Stimulated activated CD4-positive, alpha-beta T cell treated with anti-CD3 and anti-CD28 coated beads, Interleukin-12 subunit alpha, Interleukin-12 subunit beta, amount 100 ng/mL, for 24 hours (primary cell): ENCODE measurements around the gene NOCT.
"Not testable (repeated sequence)": the region's sequence is repeated elsewhere in the genome, so short reads cannot be mapped to it uniquely, and the experiment has no call there.

ENCODE experiments used
- DNase-seq, 2 experiments: peaks; one replicate each; pipeline ENCODE4 v3.0.0-alpha.2; 2020; ENCODE audit warnings: low read depth in 2 of 2

The NOCT gene

GRCh38 chr4:139015269-139015947 lies at the start of gene NOCT:
TSS of gene NOCT (plus strand) at chr4:139015781. CDS start at chr4:139015982, 201 bp downstream.
- DNase-seq: peak; percentile 91

GRCh38 chr4:138967313-138967712 lies 48.3 kb upstream of the NOCT start:
- DNase-seq: no peak

- no peak for DNase-seq
Observed at GRCh38 chr4:138972956-138973801, 42.4 kb upstream of the NOCT start.

GRCh38 chr4:138975225-138975624 lies 40.4 kb upstream of the NOCT start:
- no peak for DNase-seq

- DNase-seq: no peak
Observed at GRCh38 chr4:138976526-138976925, 39.1 kb upstream of the NOCT start.

- DNase-seq: no peak
Observed at GRCh38 chr4:138977524-138977923, 38.1 kb upstream of the NOCT start.

GRCh38 chr4:138978028-138978585 lies 37.5 kb upstream of the NOCT start:
- no peak for DNase-seq

- no peak for DNase-seq
Observed at GRCh38 chr4:138978600-138978999, 37.0 kb upstream of the NOCT start.

- DNase-seq: no peak
Observed at GRCh38 chr4:138979742-138980141, 35.8 kb upstream of the NOCT start.

- no peak for DNase-seq
Observed at GRCh38 chr4:138981930-138982390, 33.6 kb upstream of the NOCT start.

GRCh38 chr4:138982754-138983153 lies 32.8 kb upstream of the NOCT start:
- no peak for DNase-seq

- no peak for DNase-seq
Observed at GRCh38 chr4:138983690-138984089, 31.9 kb upstream of the NOCT start.

- DNase-seq: no peak
Observed at GRCh38 chr4:138984647-138985046, 30.9 kb upstream of the NOCT start.

- DNase-seq: no peak
Observed at GRCh38 chr4:138992676-138993075, 22.9 kb upstream of the NOCT start.

GRCh38 chr4:138996090-138996489 lies 19.5 kb upstream of the NOCT start:
- no peak for DNase-seq

GRCh38 chr4:138999666-139000065 lies 15.9 kb upstream of the NOCT start:
- DNase-seq: no peak

- not testable (repeated sequence) for DNase-seq
Observed at GRCh38 chr4:139000134-139000533, 15.4 kb upstream of the NOCT start.

GRCh38 chr4:139001430-139001829 lies 14.2 kb upstream of the NOCT start:
- not testable (repeated sequence) for DNase-seq

GRCh38 chr4:139003668-139004067 lies 11.9 kb upstream of the NOCT start:
- DNase-seq: not testable (repeated sequence)

- no peak for DNase-seq
Observed at GRCh38 chr4:139005774-139006173, 9.8 kb upstream of the NOCT start.

GRCh38 chr4:139007640-139008039 lies 7.9 kb upstream of the NOCT start:
- DNase-seq: no peak

- not testable (repeated sequence) for DNase-seq
Observed at GRCh38 chr4:139008278-139008677, 7.3 kb upstream of the NOCT start.

GRCh38 chr4:139009702-139010101 lies 5.9 kb upstream of the NOCT start:
- DNase-seq: no peak
